ENCODE results near the gene PRKG1. TPM values are rescaled to one million over a fixed set of nuclear protein-coding genes. Genes with fewer than 3 reads are reported as not detected.

Gene PRKG1
- total RNA-seq, 1 experiment from 2014 or later = 10.4 TPM

GRCh38 chr10:51932530-51932929 is 858.2 kb downstream of the PRKG1 start:
- Histone ChIP-seq H2BK12ac (ENCODE audit: insufficient read length, low read depth, low read length) (no peak overlapping the region), H4K91ac (ENCODE audit: insufficient read length, low read depth, low read length) (no peak overlapping the region), H2AK5ac (ENCODE audit: insufficient read length, low read length) (no peak overlapping the region), H3K27me3 (ENCODE audit: insufficient read depth, low read length) (no peaks in the 10 kb centered on the region), H3K79me2 (ENCODE audit: insufficient read depth, low read length) (no peaks in the 10 kb centered on the region), H2BK120ac (ENCODE audit: low read depth, low read length, poor library complexity, severe bottlenecking) (no peak overlapping the region), H4K20me1 (ENCODE audit: control insufficient read depth, insufficient read depth, insufficient read length) (no peaks in the 10 kb centered on the region), H3K56ac (ENCODE audit: insufficient read length, low read depth, low read length) (no peak overlapping the region), H3K9me3 (ENCODE audit: control insufficient read depth, low read depth, low read length) (no peaks in the 10 kb centered on the region), H3K79me1 (ENCODE audit: insufficient read depth, low read depth, low read length, poor library complexity, severe bottlenecking) (no peaks in the 10 kb centered on the region), H3K4ac (ENCODE audit: low read depth, low read length) (no peak overlapping the region), H2BK20ac (ENCODE audit: low read depth, low read length, poor library complexity, severe bottlenecking) (no peak overlapping the region), H3K14ac (ENCODE audit: insufficient read depth, low read length) (no peak overlapping the region), H3K4me2 (ENCODE audit: insufficient read depth, insufficient read length, low read length) (no peak overlapping the region), H3K9ac (ENCODE audit: extremely low read depth, insufficient read length, low read length) (no peak overlapping the region), H2AFZ (ENCODE audit: low read length) (no peak overlapping the region), H3K27ac (ENCODE audit: insufficient read length, low read depth, low read length) (no peak overlapping the region), H3K18ac (ENCODE audit: insufficient read length, low read depth, low read length) (no peak overlapping the region), H3K23me2 (ENCODE audit: insufficient read length, low read depth, low read length, poor library complexity, severe bottlenecking) (no peaks in the 10 kb centered on the region), H3K4me1 (ENCODE audit: insufficient read depth, low read length) (peaks cover 3% of the 10 kb centered on the region; the same call in 1 of the 2 replicates), H4K8ac (replicated peaks; ENCODE audit: insufficient read length, low read depth, low read length) (no peak overlapping the region), H2BK15ac (ENCODE audit: low read depth, low read length) (no peak overlapping the region), H3T11ph (ENCODE audit: low read length) (no peak overlapping the region), H3K23ac (ENCODE audit: insufficient read length, low read depth, low read length) (no peak overlapping the region), H2BK5ac (ENCODE audit: insufficient read length, low read length) (no peak overlapping the region), H4K5ac (ENCODE audit: insufficient read length, low read depth, low read length) (no peak overlapping the region)
- Mint-ChIP-seq H3K4me3 (no peak overlapping the region), H3K4me1 (peaks cover 4% of the 10 kb centered on the region in 2 experiments; a peak in 2 of 4 replicates), H3K9me3 (no peaks in the 10 kb centered on the region), H3K27me3 (ENCODE audit: low read depth) (no peaks in the 10 kb centered on the region), H3K27ac (no peak overlapping the region), H3K36me3 (ENCODE audit: insufficient read depth in 1 of 3, low read depth in 3 of 3) (no peaks in the 10 kb centered on the region)
- no CpG with 5 or more reads among the region's 4 CpGs for whole genome bisulfite sequencing (ENCODE audit: extremely low coverage, insufficient read length, low lambda C conversion rate)
- DNase-seq = no peak
- TF ChIP-seq CTCF (conservative IDR thresholded peaks at IDR 0.05) = no peak

All from H9 (cell line).